ENCODE measurements around the gene CCL15. TPM values are rescaled to one million over a fixed set of nuclear protein-coding genes. Genes with fewer than 3 reads are reported as not detected.
A peak's percentile ranks its signal among the peaks of the same experiment; 100 is the strongest.

Gene CCL15
- total and polyA plus RNA-seq, 2 of the 13 experiments (the other 11 are each of a cell fraction or from before 2014, with no cell fraction given) = 29.2 to 45.9 TPM

DNA sequence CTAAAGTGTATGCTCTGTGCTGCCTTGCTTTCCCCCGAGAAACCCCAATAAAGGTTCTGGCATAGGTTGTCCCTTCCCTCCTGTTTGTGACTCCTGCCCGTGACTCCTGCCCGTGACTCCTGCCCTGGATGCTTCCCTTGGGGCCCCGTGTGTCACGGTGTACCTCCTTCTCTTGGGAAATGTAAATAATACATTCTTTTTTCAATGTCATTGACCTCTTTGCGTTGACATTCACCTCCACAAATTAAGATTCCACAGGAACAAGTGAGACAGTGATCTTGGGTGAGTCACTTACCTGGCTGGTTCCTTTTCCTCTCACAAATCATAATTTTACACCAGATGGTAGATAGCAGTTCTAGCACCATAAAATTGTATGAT lies 632 bp downstream of the CCL15 start (continued):
- TF ChIP-seq ZNF407 (CRISPR knock-in tag; IDR thresholded peaks at IDR 0.05; ENCODE audit: not compliant biosample characterization) (no peak), GATAD2A (CRISPR knock-in tag; IDR thresholded peaks at IDR 0.05) (peak; percentile 82), HBP1 (CRISPR knock-in tag; IDR thresholded peaks at IDR 0.05; ENCODE audit: low read depth) (0 out of 2 replicates have a peak, but pooled peaks have one; percentile 20), ZNF33B (CRISPR knock-in tag; IDR thresholded peaks at IDR 0.05) (no peak), MBNL3 (CRISPR knock-in tag; conservative IDR thresholded peaks at IDR 0.05) (no peak), ZNF782 (CRISPR knock-in tag; IDR thresholded peaks at IDR 0.05; ENCODE audit: borderline replicate concordance) (no peak), PTBP1 (IDR thresholded peaks at IDR 0.05; ENCODE audit: low read depth, low read length, poor library complexity, severe bottlenecking) (no peak), ZBTB21 (CRISPR knock-in tag; IDR thresholded peaks at IDR 0.05) (no peak), GTF2F1 (IDR thresholded peaks at IDR 0.05; ENCODE audit: low read length) (no peak), ZSCAN22 (CRISPR knock-in tag; IDR thresholded peaks at IDR 0.05) (no peak)
- TF ChIP-seq, protein P1, sequence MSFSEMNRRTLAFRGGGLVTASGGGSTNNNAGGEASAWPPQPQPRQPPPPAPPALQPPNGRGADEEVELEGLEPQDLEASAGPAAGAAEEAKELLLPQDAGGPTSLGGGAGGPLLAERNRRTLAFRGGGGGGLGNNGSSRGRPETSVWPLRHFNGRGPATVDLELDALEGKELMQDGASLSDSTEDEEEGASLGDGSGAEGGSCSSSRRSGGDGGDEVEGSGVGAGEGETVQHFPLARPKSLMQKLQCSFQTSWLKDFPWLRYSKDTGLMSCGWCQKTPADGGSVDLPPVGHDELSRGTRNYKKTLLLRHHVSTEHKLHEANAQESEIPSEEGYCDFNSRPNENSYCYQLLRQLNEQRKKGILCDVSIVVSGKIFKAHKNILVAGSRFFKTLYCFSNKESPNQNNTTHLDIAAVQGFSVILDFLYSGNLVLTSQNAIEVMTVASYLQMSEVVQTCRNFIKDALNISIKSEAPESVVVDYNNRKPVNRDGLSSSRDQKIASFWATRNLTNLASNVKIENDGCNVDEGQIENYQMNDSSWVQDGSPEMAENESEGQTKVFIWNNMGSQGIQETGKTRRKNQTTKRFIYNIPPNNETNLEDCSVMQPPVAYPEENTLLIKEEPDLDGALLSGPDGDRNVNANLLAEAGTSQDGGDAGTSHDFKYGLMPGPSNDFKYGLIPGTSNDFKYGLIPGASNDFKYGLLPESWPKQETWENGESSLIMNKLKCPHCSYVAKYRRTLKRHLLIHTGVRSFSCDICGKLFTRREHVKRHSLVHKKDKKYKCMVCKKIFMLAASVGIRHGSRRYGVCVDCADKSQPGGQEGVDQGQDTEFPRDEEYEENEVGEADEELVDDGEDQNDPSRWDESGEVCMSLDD (CRISPR knock-in tag; IDR thresholded peaks at IDR 0.05; ENCODE audit: borderline replicate concordance) = no peak
- TF ChIP-seq, protein P2, sequence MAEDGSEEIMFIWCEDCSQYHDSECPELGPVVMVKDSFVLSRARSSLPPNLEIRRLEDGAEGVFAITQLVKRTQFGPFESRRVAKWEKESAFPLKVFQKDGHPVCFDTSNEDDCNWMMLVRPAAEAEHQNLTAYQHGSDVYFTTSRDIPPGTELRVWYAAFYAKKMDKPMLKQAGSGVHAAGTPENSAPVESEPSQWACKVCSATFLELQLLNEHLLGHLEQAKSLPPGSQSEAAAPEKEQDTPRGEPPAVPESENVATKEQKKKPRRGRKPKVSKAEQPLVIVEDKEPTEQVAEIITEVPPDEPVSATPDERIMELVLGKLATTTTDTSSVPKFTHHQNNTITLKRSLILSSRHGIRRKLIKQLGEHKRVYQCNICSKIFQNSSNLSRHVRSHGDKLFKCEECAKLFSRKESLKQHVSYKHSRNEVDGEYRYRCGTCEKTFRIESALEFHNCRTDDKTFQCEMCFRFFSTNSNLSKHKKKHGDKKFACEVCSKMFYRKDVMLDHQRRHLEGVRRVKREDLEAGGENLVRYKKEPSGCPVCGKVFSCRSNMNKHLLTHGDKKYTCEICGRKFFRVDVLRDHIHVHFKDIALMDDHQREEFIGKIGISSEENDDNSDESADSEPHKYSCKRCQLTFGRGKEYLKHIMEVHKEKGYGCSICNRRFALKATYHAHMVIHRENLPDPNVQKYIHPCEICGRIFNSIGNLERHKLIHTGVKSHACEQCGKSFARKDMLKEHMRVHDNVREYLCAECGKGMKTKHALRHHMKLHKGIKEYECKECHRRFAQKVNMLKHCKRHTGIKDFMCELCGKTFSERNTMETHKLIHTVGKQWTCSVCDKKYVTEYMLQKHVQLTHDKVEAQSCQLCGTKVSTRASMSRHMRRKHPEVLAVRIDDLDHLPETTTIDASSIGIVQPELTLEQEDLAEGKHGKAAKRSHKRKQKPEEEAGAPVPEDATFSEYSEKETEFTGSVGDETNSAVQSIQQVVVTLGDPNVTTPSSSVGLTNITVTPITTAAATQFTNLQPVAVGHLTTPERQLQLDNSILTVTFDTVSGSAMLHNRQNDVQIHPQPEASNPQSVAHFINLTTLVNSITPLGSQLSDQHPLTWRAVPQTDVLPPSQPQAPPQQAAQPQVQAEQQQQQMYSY (CRISPR knock-in tag; IDR thresholded peaks at IDR 0.05) = no peak
